Liver (tissue), 9 donors: ENCODE data around the gene ST6GALNAC3. TPM values are rescaled to one million over a fixed set of nuclear protein-coding genes. Genes with fewer than 3 reads are reported as not detected.

ENCODE experiments used
- DNase-seq: peaks from one replicate; pipeline ENCODE4 v3.0.0-alpha.2; 2017; ENCODE audit warnings: low spot score
- H3K27ac ChIP-seq, 2 donors: one replicate each; pipeline ENCODE4 v1.7.0; 2013; ENCODE audit warnings: inconsistent platforms in 2 of 2, low read length in 2 of 2, control low read depth in 1 of 2, low read depth in 1 of 2, mild to moderate bottlenecking in 1 of 2
- H3K27me3 ChIP-seq, 4 donors: one replicate each; pipeline versions ENCODE4 v1.6.1 to v1.7.0; 2013; ENCODE audit warnings: low read length in 3 of 4, inconsistent platforms in 1 of 4, mild to moderate bottlenecking in 1 of 4, moderate library complexity in 1 of 4; ENCODE audit not compliant: control insufficient read depth in 4 of 4, insufficient read depth in 4 of 4
- H3K36me3 ChIP-seq, 4 donors: one replicate each; pipeline versions ENCODE4 v1.6.1 to v1.7.0; 2013; ENCODE audit warnings: low read length in 3 of 4, mild to moderate bottlenecking in 3 of 4, low read depth in 1 of 4, moderate library complexity in 1 of 4; ENCODE audit not compliant: control insufficient read depth in 4 of 4, insufficient read depth in 3 of 4
- H3K4me1 ChIP-seq, 4 donors: one replicate each; pipeline versions ENCODE4 v1.6.1 to v1.7.0; 2013; ENCODE audit warnings: low read length in 3 of 4, mild to moderate bottlenecking in 3 of 4, moderate library complexity in 1 of 4; ENCODE audit not compliant: control insufficient read depth in 4 of 4, insufficient read depth in 4 of 4
- H3K4me3 ChIP-seq, 3 donors: one replicate each; pipeline versions ENCODE4 v1.6.1 to v1.7.0; 2013; ENCODE audit warnings: low read length in 3 of 3, control low read depth in 1 of 3, low read depth in 1 of 3, mild to moderate bottlenecking in 1 of 3
- H3K9ac ChIP-seq, 2 donors: one replicate each; pipeline ENCODE4 v1.7.0; 2013; ENCODE audit warnings: low read length in 2 of 2, mild to moderate bottlenecking in 2 of 2, moderate library complexity in 2 of 2, control low read depth in 1 of 2, low read depth in 1 of 2
- H3K9me3 ChIP-seq, 4 donors: one replicate each; pipeline versions ENCODE4 v1.6.1 to v1.7.0; 2013; ENCODE audit warnings: low read length in 3 of 4; ENCODE audit not compliant: control insufficient read depth in 4 of 4
- EGR1 ChIP-seq, 2 donors: IDR thresholded peaks; 2 replicates each; pipeline ENCODE4 v1.6.1; 2016 to 2018; ENCODE audit warnings: antibody characterized with exemption in 2 of 2, low read depth in 2 of 2
- FOXA1 ChIP-seq: IDR thresholded peaks from 2 replicates; pipeline ENCODE4 v1.6.1; 2016; ENCODE audit warnings: antibody characterized with exemption
- GABPA ChIP-seq, 2 donors: IDR thresholded peaks in 1 of 2; conservative IDR thresholded peaks in 1 of 2; 2 replicates each; pipeline ENCODE4 v1.6.1; 2016; ENCODE audit warnings: antibody characterized with exemption in 2 of 2, mild to moderate bottlenecking in 1 of 2, moderate library complexity in 1 of 2
- JUND ChIP-seq, 2 donors: IDR thresholded peaks; 2 replicates each; pipeline ENCODE4 v1.6.1; 2016; ENCODE audit warnings: antibody characterized with exemption in 2 of 2
- NR2F2 ChIP-seq: IDR thresholded peaks from 2 replicates; pipeline ENCODE4 v1.6.1; 2016; ENCODE audit warnings: antibody characterized with exemption
- RAD21 ChIP-seq, 2 donors: IDR thresholded peaks; 2 replicates each; pipeline ENCODE4 v1.6.1; 2016; ENCODE audit warnings: antibody characterized with exemption in 2 of 2, mild to moderate bottlenecking in 2 of 2
- RXRA ChIP-seq, 2 donors: IDR thresholded peaks; 2 replicates each; pipeline ENCODE4 v1.6.1; 2017 to 2018; ENCODE audit warnings: antibody characterized with exemption in 2 of 2, mild to moderate bottlenecking in 1 of 2
- SP1 ChIP-seq: IDR thresholded peaks from 2 replicates; pipeline ENCODE4 v1.6.1; 2018; ENCODE audit warnings: antibody characterized with exemption, mild to moderate bottlenecking
- TAF1 ChIP-seq: conservative IDR thresholded peaks from 2 replicates; pipeline ENCODE4 v1.6.1; 2016; ENCODE audit warnings: antibody characterized with exemption, mild to moderate bottlenecking
- YY1 ChIP-seq: IDR thresholded peaks from 2 replicates; pipeline ENCODE4 v1.6.1; 2016; ENCODE audit warnings: antibody characterized with exemption, mild to moderate bottlenecking
- WGBS: extraction: QIAGEN DNeasy Blood & Tissue Kit; methylation state at CpG from one replicate; pipeline ENCODE4 v1.1.7; 2013; 5-methylcytosine and 5-hydroxymethylcytosine counted together
- polyA plus RNA-seq, 2 donors: library from polyadenylated mRNA; stranded (reverse) in 1 of 2; unstranded in 1 of 2; fragments of 200-250 nt in 1 of 2; fragments of >200 nt in 1 of 2; fragmentation: Nextera tagmentation in 1 of 2; extraction: Ambion mirVana in 1 of 2; gene quantifications; one replicate each; pipeline versions ENCODE4 v1.2.1 to v1.2.3, GENCODE V29; 2013 to 2015
- total RNA-seq, 2 donors: library from RNA; depleted of rRNA; stranded (reverse); fragments of >200 nt; gene quantifications; one replicate each; pipeline ENCODE4 v1.2.3, GENCODE V29; 2014
- TF ChIP-seq, protein P1 (sequence below): IDR thresholded peaks from 2 replicates; pipeline ENCODE4 v1.6.1; 2016; ENCODE audit warnings: antibody characterized with exemption, mild to moderate bottlenecking
- TF ChIP-seq, protein P2 (sequence below): IDR thresholded peaks from 2 replicates; pipeline ENCODE4 v1.6.1; 2016; ENCODE audit warnings: antibody characterized with exemption
- TF ChIP-seq, protein P3 (sequence below): fragments of 150-350 bp; IDR thresholded peaks from 2 replicates; pipeline ENCODE4 v1.5.1; 2017; ENCODE audit warnings: improper control_type of control experiment, low read depth, low read length; ENCODE audit not compliant: missing input control
- TF ChIP-seq, protein P4 (sequence below): IDR thresholded peaks from 2 replicates; pipeline ENCODE4 v1.6.1; 2016; ENCODE audit warnings: antibody characterized with exemption
- donor health status: healthy.
- donor health status: healthy.
- donor health status: healthy.
- donor health status: healthy.
- donor health status: healthy.

The ST6GALNAC3 gene
- total and polyA plus RNA-seq, 4 donors, result 1.2 to 5.0 (median 3.2) TPM

DNA sequence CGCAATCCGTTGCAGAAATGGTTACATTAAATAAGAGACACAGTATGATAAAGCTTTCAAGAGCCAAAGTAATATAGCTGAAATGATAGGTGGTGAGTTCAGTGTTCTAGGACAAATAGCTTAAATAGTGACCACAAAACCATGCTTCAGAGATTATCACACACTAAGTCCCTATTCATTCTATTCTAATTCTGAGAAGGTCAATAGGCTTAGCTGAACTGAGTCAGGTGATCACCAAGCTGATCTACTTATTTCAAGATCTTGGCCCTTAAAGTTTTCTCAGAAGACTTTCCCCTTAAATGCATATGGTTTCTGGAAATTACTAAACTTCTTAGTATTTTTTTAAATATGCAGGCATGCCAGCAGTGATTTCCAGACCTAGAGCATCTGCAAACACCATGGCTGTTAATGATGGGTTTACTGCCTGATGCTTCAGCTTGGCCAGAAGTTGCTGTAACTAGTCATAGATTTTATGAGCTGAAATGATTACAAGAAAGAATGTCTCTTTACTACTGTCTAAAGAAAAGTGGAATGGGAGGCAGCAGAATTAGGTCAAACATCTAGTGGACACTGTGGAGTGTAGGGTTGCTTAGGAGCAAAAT lies 242.9 kb downstream of the ST6GALNAC3 start:
- no peak for DNase-seq
- peaks cover 0 to 2% (median 0%) of the 10 kb centered on the region in 4 donors for H3K27me3 ChIP-seq
- 67% methylated on average over 2 of the region's 2 CpGs for WGBS
- H3K9me3 ChIP-seq, result peaks cover 0 to 6% (median 0%) of the 10 kb centered on the region in 4 donors
- H3K27ac ChIP-seq, result no peak overlapping the region
- H3K4me1 ChIP-seq, result no peaks in the 10 kb centered on the region
- TF ChIP-seq EGR1 (IDR thresholded peaks at IDR 0.05; ENCODE audit: low read depth in 2 of 2) (no peak), FOXA1 (no peak), GABPA (IDR thresholded peaks at IDR 0.05 in 1 of 2, conservative IDR thresholded peaks at IDR 0.05 in 1 of 2) (no peak), RAD21 (IDR thresholded peaks at IDR 0.05) (no peak), SP1 (no peak), NR2F2 (no peak), RXRA (IDR thresholded peaks at IDR 0.05) (no peak), YY1 (no peak), JUND (IDR thresholded peaks at IDR 0.05) (no peak), TAF1 (no peak)
- TF ChIP-seq, protein P1, sequence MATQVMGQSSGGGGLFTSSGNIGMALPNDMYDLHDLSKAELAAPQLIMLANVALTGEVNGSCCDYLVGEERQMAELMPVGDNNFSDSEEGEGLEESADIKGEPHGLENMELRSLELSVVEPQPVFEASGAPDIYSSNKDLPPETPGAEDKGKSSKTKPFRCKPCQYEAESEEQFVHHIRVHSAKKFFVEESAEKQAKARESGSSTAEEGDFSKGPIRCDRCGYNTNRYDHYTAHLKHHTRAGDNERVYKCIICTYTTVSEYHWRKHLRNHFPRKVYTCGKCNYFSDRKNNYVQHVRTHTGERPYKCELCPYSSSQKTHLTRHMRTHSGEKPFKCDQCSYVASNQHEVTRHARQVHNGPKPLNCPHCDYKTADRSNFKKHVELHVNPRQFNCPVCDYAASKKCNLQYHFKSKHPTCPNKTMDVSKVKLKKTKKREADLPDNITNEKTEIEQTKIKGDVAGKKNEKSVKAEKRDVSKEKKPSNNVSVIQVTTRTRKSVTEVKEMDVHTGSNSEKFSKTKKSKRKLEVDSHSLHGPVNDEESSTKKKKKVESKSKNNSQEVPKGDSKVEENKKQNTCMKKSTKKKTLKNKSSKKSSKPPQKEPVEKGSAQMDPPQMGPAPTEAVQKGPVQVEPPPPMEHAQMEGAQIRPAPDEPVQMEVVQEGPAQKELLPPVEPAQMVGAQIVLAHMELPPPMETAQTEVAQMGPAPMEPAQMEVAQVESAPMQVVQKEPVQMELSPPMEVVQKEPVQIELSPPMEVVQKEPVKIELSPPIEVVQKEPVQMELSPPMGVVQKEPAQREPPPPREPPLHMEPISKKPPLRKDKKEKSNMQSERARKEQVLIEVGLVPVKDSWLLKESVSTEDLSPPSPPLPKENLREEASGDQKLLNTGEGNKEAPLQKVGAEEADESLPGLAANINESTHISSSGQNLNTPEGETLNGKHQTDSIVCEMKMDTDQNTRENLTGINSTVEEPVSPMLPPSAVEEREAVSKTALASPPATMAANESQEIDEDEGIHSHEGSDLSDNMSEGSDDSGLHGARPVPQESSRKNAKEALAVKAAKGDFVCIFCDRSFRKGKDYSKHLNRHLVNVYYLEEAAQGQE, result no peak
- TF ChIP-seq, protein P2, sequence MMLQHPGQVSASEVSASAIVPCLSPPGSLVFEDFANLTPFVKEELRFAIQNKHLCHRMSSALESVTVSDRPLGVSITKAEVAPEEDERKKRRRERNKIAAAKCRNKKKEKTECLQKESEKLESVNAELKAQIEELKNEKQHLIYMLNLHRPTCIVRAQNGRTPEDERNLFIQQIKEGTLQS, result no peak
- TF ChIP-seq, protein P3, sequence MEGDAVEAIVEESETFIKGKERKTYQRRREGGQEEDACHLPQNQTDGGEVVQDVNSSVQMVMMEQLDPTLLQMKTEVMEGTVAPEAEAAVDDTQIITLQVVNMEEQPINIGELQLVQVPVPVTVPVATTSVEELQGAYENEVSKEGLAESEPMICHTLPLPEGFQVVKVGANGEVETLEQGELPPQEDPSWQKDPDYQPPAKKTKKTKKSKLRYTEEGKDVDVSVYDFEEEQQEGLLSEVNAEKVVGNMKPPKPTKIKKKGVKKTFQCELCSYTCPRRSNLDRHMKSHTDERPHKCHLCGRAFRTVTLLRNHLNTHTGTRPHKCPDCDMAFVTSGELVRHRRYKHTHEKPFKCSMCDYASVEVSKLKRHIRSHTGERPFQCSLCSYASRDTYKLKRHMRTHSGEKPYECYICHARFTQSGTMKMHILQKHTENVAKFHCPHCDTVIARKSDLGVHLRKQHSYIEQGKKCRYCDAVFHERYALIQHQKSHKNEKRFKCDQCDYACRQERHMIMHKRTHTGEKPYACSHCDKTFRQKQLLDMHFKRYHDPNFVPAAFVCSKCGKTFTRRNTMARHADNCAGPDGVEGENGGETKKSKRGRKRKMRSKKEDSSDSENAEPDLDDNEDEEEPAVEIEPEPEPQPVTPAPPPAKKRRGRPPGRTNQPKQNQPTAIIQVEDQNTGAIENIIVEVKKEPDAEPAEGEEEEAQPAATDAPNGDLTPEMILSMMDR, result no peak
- TF ChIP-seq, protein P4, sequence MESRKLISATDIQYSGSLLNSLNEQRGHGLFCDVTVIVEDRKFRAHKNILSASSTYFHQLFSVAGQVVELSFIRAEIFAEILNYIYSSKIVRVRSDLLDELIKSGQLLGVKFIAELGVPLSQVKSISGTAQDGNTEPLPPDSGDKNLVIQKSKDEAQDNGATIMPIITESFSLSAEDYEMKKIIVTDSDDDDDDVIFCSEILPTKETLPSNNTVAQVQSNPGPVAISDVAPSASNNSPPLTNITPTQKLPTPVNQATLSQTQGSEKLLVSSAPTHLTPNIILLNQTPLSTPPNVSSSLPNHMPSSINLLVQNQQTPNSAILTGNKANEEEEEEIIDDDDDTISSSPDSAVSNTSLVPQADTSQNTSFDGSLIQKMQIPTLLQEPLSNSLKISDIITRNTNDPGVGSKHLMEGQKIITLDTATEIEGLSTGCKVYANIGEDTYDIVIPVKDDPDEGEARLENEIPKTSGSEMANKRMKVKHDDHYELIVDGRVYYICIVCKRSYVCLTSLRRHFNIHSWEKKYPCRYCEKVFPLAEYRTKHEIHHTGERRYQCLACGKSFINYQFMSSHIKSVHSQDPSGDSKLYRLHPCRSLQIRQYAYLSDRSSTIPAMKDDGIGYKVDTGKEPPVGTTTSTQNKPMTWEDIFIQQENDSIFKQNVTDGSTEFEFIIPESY, result no peak
- H3K4me3 ChIP-seq, result no peak overlapping the region
- no peak overlapping the region for H3K9ac ChIP-seq
- no peaks in the 10 kb centered on the region for H3K36me3 ChIP-seq

DNA sequence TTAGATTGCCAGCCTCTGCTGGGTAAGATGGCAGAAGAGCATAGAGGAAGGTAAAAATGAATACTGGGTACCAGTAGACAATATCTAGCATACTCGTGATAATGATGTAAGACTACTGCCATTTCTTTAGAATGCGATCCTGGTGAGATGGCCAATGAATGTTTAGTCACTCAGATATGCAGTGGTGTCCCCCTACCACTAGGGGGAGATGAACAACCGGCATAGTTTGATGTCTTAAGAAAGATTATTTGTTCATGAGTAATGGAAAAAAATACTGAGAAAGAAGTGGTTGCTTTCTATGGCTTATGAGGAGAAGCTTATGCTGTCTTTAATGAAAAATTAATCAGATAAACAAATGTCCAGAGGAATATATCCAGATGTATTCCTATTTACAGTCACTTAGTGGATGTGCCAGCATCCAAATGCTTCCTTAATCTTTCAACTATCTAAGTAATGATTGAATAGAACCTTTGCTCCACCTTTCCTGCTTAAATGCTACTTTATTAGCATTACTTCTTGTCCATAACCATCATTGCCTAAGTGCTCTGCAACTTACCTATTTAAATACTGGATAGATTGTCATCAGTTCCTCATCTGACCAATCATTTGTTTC lies 256.6 kb downstream of the ST6GALNAC3 start:
- no peaks in the 10 kb centered on the region for H3K9me3 ChIP-seq
- H3K27ac ChIP-seq, result no peak overlapping the region
- H3K4me1 ChIP-seq, result no peaks in the 10 kb centered on the region
- no peaks in the 10 kb centered on the region for H3K36me3 ChIP-seq
- no peak overlapping the region for H3K9ac ChIP-seq
- 9% methylated on average over 3 of the region's 3 CpGs for WGBS
- no peak overlapping the region for H3K4me3 ChIP-seq
- TF ChIP-seq RAD21 (IDR thresholded peaks at IDR 0.05) (peak; percentile 87 to 93), JUND (IDR thresholded peaks at IDR 0.05) (no peak), GABPA (IDR thresholded peaks at IDR 0.05 in 1 of 2, conservative IDR thresholded peaks at IDR 0.05 in 1 of 2) (no peak)
- TF ChIP-seq, protein P3, result peak; percentile 86
- DNase-seq, result no peak
- peaks cover 0 to 1% (median 0%) of the 10 kb centered on the region in 4 donors for H3K27me3 ChIP-seq
